H1 (cell line): Measurements from ENCODE around the gene AAGAB. TPM values are rescaled to one million over a fixed set of nuclear protein-coding genes. Genes with fewer than 3 reads are reported as not detected.

Experiments used
- CTCF ChIA-PET: fragments of 300-600 bp; sonication (Branson Sonifier 250); formaldehyde crosslinking; loops from one replicate; lab custom pipeline; 2021; ENCODE audit not compliant: partially characterized antibody; lab: Charles Lee
- POLR2A ChIA-PET: fragments of 300-600 bp; sonication (Branson Sonifier 250); formaldehyde crosslinking; loops from one replicate; lab custom pipeline; 2021; ENCODE audit warnings: inconsistent platforms; ENCODE audit not compliant: partially characterized antibody; lab: Charles Lee
- DNase-seq, 2 experiments: peaks; one replicate each; pipeline versions ENCODE4 v3.0.0 to v3.0.0-alpha.2; 2010 to 2022; ENCODE audit warnings: low spot score in 2 of 2, low read depth in 1 of 2, mixed read lengths in 1 of 2
- FAIRE-seq: peaks from 2 replicates; lab custom pipeline; 2011; peaks lifted over from hg19 to GRCh38; lab: Jason Lieb, UNC
- H2AFZ ChIP-seq: 2 replicates; pipeline ENCODE4 v1.8.1; 2012; ENCODE audit warnings: low read length, inconsistent platforms
- H2AK5ac ChIP-seq: 2 replicates; pipeline ENCODE4 v1.6.1; 2013; ENCODE audit warnings: low read depth, low read length
- H2BK120ac ChIP-seq: replicated peaks from 2 replicates; pipeline ENCODE3; 2013; ENCODE audit warnings: low read depth, low read length, inconsistent platforms
- H2BK12ac ChIP-seq: 2 replicates; pipeline ENCODE4 v1.6.1; 2013; ENCODE audit warnings: low read depth, low read length
- H2BK15ac ChIP-seq: 2 replicates; pipeline ENCODE4 v1.6.1; 2013; ENCODE audit warnings: low read length
- H2BK20ac ChIP-seq: 2 replicates; pipeline ENCODE4 v1.6.1; 2013; ENCODE audit warnings: low read length
- H2BK5ac ChIP-seq: 2 replicates; pipeline ENCODE4 v1.6.1; 2013; ENCODE audit warnings: low read depth, low read length
- H3K14ac ChIP-seq: 2 replicates; pipeline ENCODE4 v1.6.1; 2013; ENCODE audit warnings: inconsistent platforms; ENCODE audit not compliant: insufficient read length
- H3K18ac ChIP-seq: 2 replicates; pipeline ENCODE4 v1.6.1; 2013; ENCODE audit warnings: low read length; ENCODE audit errors: extremely low read depth
- H3K23ac ChIP-seq: 2 replicates; pipeline ENCODE4 v1.6.1; 2013; ENCODE audit warnings: inconsistent platforms; ENCODE audit not compliant: insufficient read length
- H3K23me2 ChIP-seq: 2 replicates; pipeline ENCODE4 v1.6.1; 2013; ENCODE audit warnings: low read depth, low read length
- H3K27ac ChIP-seq: 2 replicates; pipeline ENCODE4 v1.6.1; 2011; ENCODE audit warnings: low read depth, low read length, inconsistent platforms
- H3K27me3 ChIP-seq, 4 experiments: replicated peaks in 1 of 4; 1 replicate in 1 of 4; 2 replicates in 3 of 4; pipeline versions ENCODE4 v1.6.1 to v1.8.1; 2011 to 2013; ENCODE audit warnings: low read length in 3 of 4, mild to moderate bottlenecking in 3 of 4, inconsistent platforms in 2 of 4, mixed read lengths in 2 of 4, moderate library complexity in 1 of 4; ENCODE audit not compliant: control insufficient read depth in 3 of 4, insufficient read depth in 3 of 4; ENCODE audit errors: extremely low read depth in 1 of 4
- H3K36me3 ChIP-seq, 4 experiments: 2 replicates each; pipeline versions ENCODE4 v1.6.1 to v1.8.1; 2011 to 2013; ENCODE audit warnings: mild to moderate bottlenecking in 4 of 4, low read length in 3 of 4, moderate library complexity in 2 of 4, control low read depth in 1 of 4, inconsistent platforms in 1 of 4; ENCODE audit not compliant: insufficient read depth in 4 of 4, control insufficient read depth in 2 of 4
- H3K4ac ChIP-seq: replicated peaks from 2 replicates; pipeline ENCODE3; 2013; ENCODE audit warnings: low read length, low read depth, mixed read lengths, inconsistent platforms; ENCODE audit not compliant: insufficient read length
- H3K4me1 ChIP-seq, 4 experiments: replicated peaks in 1 of 4; 1 replicate in 1 of 4; 2 replicates in 3 of 4; pipeline versions ENCODE4 v1.6.1 to v1.8.1; 2011 to 2013; ENCODE audit warnings: low read length in 3 of 4, inconsistent platforms in 2 of 4, mixed read lengths in 1 of 4; ENCODE audit not compliant: insufficient read depth in 4 of 4, control insufficient read depth in 3 of 4
- H3K4me2 ChIP-seq, 2 experiments: 2 replicates each; pipeline versions ENCODE4 v1.6.1 to v1.8.1; 2011 to 2013; ENCODE audit warnings: low read depth in 2 of 2, low read length in 2 of 2, control low read depth in 1 of 2, inconsistent platforms in 1 of 2, mild to moderate bottlenecking in 1 of 2; ENCODE audit not compliant: insufficient read depth in 1 of 2
- H3K4me3 ChIP-seq, 4 experiments: fragments of 200-600, 300-600 bp in 1 of 4; sonication (generic), shearing (Covaris generic), sonication (Bioruptor Twin) in 1 of 4; 2 replicates each; pipeline versions ENCODE4 v1.5.1 to v1.8.1; 2011 to 2016; ENCODE audit warnings: low read length in 4 of 4, low read depth in 3 of 4, control low read depth in 2 of 4, inconsistent platforms in 2 of 4, mild to moderate bottlenecking in 2 of 4, mixed read lengths in 1 of 4, moderate library complexity in 1 of 4; ENCODE audit not compliant: insufficient read depth in 2 of 4; ENCODE audit errors: extremely low read depth in 1 of 4
- H3K56ac ChIP-seq: replicated peaks from 2 replicates; pipeline ENCODE3; 2013; ENCODE audit warnings: low read depth, mild to moderate bottlenecking, mixed read lengths, low read length, inconsistent platforms; ENCODE audit not compliant: insufficient read length
- H3K79me1 ChIP-seq: 2 replicates; pipeline ENCODE4 v1.6.1; 2013; ENCODE audit warnings: low read depth, low read length, control low read depth
- H3K79me2 ChIP-seq, 2 experiments: 2 replicates each; pipeline versions ENCODE4 v1.6.1 to v1.8.1; 2012 to 2013; ENCODE audit warnings: low read length in 2 of 2, mild to moderate bottlenecking in 2 of 2, inconsistent platforms in 1 of 2; ENCODE audit not compliant: insufficient read depth in 2 of 2, control insufficient read depth in 1 of 2
- H3K9ac ChIP-seq, 4 experiments: replicated peaks in 1 of 4; 1 replicate in 1 of 4; 2 replicates in 3 of 4; pipeline versions ENCODE4 v1.6.1 to v1.8.1; 2011 to 2013; ENCODE audit warnings: low read depth in 3 of 4, low read length in 3 of 4, control low read depth in 2 of 4, mild to moderate bottlenecking in 2 of 4, moderate library complexity in 2 of 4, inconsistent platforms in 1 of 4; ENCODE audit errors: extremely low read depth in 1 of 4
- H3K9me3 ChIP-seq, 2 experiments: 2 replicates each; pipeline versions ENCODE4 v1.6.1 to v1.8.1; 2012 to 2013; ENCODE audit warnings: mild to moderate bottlenecking in 2 of 2, moderate library complexity in 2 of 2, control low read depth in 1 of 2, inconsistent platforms in 1 of 2, low read depth in 1 of 2, low read length in 1 of 2, mixed read lengths in 1 of 2; ENCODE audit not compliant: insufficient read depth in 2 of 2
- H4K20me1 ChIP-seq, 2 experiments: replicated peaks in 1 of 2; 2 replicates each; pipeline versions ENCODE3 to v1.8.1; 2011 to 2013; ENCODE audit warnings: inconsistent platforms in 2 of 2, low read length in 2 of 2, mild to moderate bottlenecking in 1 of 2; ENCODE audit not compliant: insufficient read depth in 2 of 2, control insufficient read depth in 1 of 2
- H4K5ac ChIP-seq: 2 replicates; pipeline ENCODE4 v1.6.1; 2013; ENCODE audit warnings: low read length, low read depth, mixed read lengths, inconsistent platforms; ENCODE audit not compliant: insufficient read length
- H4K8ac ChIP-seq: 2 replicates; pipeline ENCODE4 v1.8.0; 2013; ENCODE audit warnings: mild to moderate bottlenecking, moderate library complexity, low read length, inconsistent platforms; ENCODE audit not compliant: insufficient read depth; ENCODE audit errors: extremely low read depth
- H4K91ac ChIP-seq: replicated peaks from 2 replicates; pipeline ENCODE3; 2013; ENCODE audit warnings: low read length, mixed read lengths, inconsistent platforms; ENCODE audit not compliant: insufficient read length
- CBX5 ChIP-seq: fragments of 300-800, 300-1000 bp; sonication (generic); IDR thresholded peaks from 2 replicates; pipeline ENCODE4 v1.7.1; 2016; ENCODE audit warnings: antibody characterized with exemption, low read length, low read depth
- CBX8 ChIP-seq: fragments of 300-800, 300-1000 bp; sonication (generic); IDR thresholded peaks from 2 replicates; pipeline ENCODE4 v1.7.1; 2016; ENCODE audit warnings: low read depth, low read length, borderline replicate concordance
- CHD1 ChIP-seq: IDR thresholded peaks from 2 replicates; pipeline ENCODE4 v1.6.1; 2012; ENCODE audit warnings: low read depth, low read length, improper control_type of control experiment
- EP300 ChIP-seq, 2 experiments: IDR thresholded peaks; 1 replicate in 1 of 2; 2 replicates in 1 of 2; pipeline ENCODE4 v1.6.1; 2011 to 2012; ENCODE audit warnings: low read depth in 2 of 2, low read length in 2 of 2, mild to moderate bottlenecking in 2 of 2, borderline replicate concordance in 1 of 2, inconsistent platforms in 1 of 2, moderate library complexity in 1 of 2
- EZH2 ChIP-seq: fragments of 200-600 bp; sonication (generic); IDR thresholded peaks from 2 replicates; pipeline ENCODE4 v1.7.1; 2012; ENCODE audit warnings: low read depth, mild to moderate bottlenecking, moderate library complexity, low read length, inconsistent platforms; ENCODE audit not compliant: severe bottlenecking
- JUND ChIP-seq: IDR thresholded peaks from 2 replicates; pipeline ENCODE4 v1.6.1; 2011; ENCODE audit warnings: mild to moderate bottlenecking, improper control_type of control experiment, low read length
- KDM1A ChIP-seq: fragments of 200-600, 300-600 bp; sonication (generic); IDR thresholded peaks from 2 replicates; pipeline ENCODE4 v1.7.1; 2016; ENCODE audit warnings: mild to moderate bottlenecking, low read length, borderline replicate concordance
- NRF1 ChIP-seq: IDR thresholded peaks from 2 replicates; pipeline ENCODE4 v1.6.1; 2011; ENCODE audit warnings: mild to moderate bottlenecking, low read depth, low read length, improper control_type of control experiment
- SP2 ChIP-seq: IDR thresholded peaks from 2 replicates; pipeline ENCODE4 v1.6.1; 2012; ENCODE audit warnings: mild to moderate bottlenecking, low read length, inconsistent platforms
- SP4 ChIP-seq: IDR thresholded peaks from 2 replicates; pipeline ENCODE4 v1.6.1; 2012; ENCODE audit warnings: low read length, inconsistent platforms
- TBP ChIP-seq: IDR thresholded peaks from 2 replicates; pipeline ENCODE4 v1.6.1; 2011; ENCODE audit warnings: low read depth, low read length, improper control_type of control experiment
- WGBS, 2 experiments: shearing (Covaris generic) in 1 of 2; methylation state at CpG; one replicate each; pipeline versions ENCODE4 v1.1.6 to v1.1.7; 2013 to 2015; ENCODE audit warnings: low lambda C conversion rate in 2 of 2, mixed read lengths in 2 of 2, inconsistent platforms in 1 of 2, low coverage in 1 of 2, missing lambda C conversion rate in 1 of 2; ENCODE audit not compliant: insufficient replicate concordance in 2 of 2, insufficient coverage in 1 of 2, insufficient read length in 1 of 2; ENCODE audit errors: extremely low coverage in 1 of 2, missing lambda C conversion rate in 1 of 2; 5-methylcytosine and 5-hydroxymethylcytosine counted together
- polyA plus RNA-seq, 7 experiments: library from polyadenylated mRNA; depleted of rRNA in 3 of 7; stranded (reverse) in 5 of 7; unstranded in 2 of 7; fragments of >200 nt in 5 of 7; fragments of 200-250 nt in 2 of 7; gene quantifications; 1 replicate in 5 of 7; 2 replicates in 1 of 7; 4 replicates in 1 of 7; pipeline versions ENCODE4 v1.2.1 to v1.2.3, GENCODE V29; 2011 to 2013; ENCODE audit warnings: missing spikeins in 2 of 7, mixed read lengths in 2 of 7
- total RNA-seq: library from RNA; stranded (reverse); fragmentation: NEBNext Ultra II Directional; extraction: Animal tissue kit (Norgen Biotek cat#: 25700); gene quantifications from 2 replicates; pipeline ENCODE4 v1.2.1, GENCODE V29; 2021
- TF ChIP-seq, protein P1 (sequence below): IDR thresholded peaks from 2 replicates; pipeline ENCODE4 v1.6.1; 2011; ENCODE audit warnings: low read length, improper control_type of control experiment
- TF ChIP-seq, protein P2 (sequence below): IDR thresholded peaks from 2 replicates; pipeline ENCODE4 v1.6.1; 2012; ENCODE audit warnings: inconsistent platforms

Gene AAGAB
- total and polyA plus RNA-seq, 2 of the 8 experiments (the other 6 are each of a cell fraction or from before 2014, with no cell fraction given) = 20.1 to 45.9 TPM

- H2BK5ac ChIP-seq = no peak overlapping the region
- H3K79me2 ChIP-seq = no peaks in the 10 kb centered on the region
- H3K4ac ChIP-seq = no peak overlapping the region
- H3K9ac ChIP-seq = no peak overlapping the region
- FAIRE-seq = no peak
- peaks cover 3 to 11% (median 4%) of the 10 kb centered on the region in 4 experiments; a peak in 4 of 8 replicates for H3K36me3 ChIP-seq
- no peaks in the 10 kb centered on the region for H3K9me3 ChIP-seq
- no peaks in the 10 kb centered on the region for H3K4me1 ChIP-seq
- H2BK12ac ChIP-seq = no peak overlapping the region
- no peak for DNase-seq
- no peak overlapping the region for H4K91ac ChIP-seq
- POLR2A ChIA-PET = no interaction called here
- H3K18ac ChIP-seq = no peak overlapping the region
- no peak overlapping the region for H2AFZ ChIP-seq
- no peaks in the 10 kb centered on the region; the same call in 1 of the 2 replicates for H3K23me2 ChIP-seq
- no peak overlapping the region for H3K23ac ChIP-seq
- no peak overlapping the region for H3K14ac ChIP-seq
- 81% methylated on average over 1 of the region's 1 CpG; no CpG with 5 or more reads in 1 of the 2 experiments for WGBS, 2 experiments
- H3K4me2 ChIP-seq = no peak overlapping the region
- no peak overlapping the region for H2BK20ac ChIP-seq
- no peaks in the 10 kb centered on the region for H4K20me1 ChIP-seq
- TF ChIP-seq TBP (no peak), KDM1A (no peak), CHD1 (no peak), EZH2 (no peak), NRF1 (no peak), CBX8 (no peak), SP4 (no peak), EP300 (IDR thresholded peaks at IDR 0.05; ENCODE audit: borderline replicate concordance in 1 of 2, low read depth in 2 of 2, low read length in 2 of 2) (no peak), CBX5 (no peak), JUND (no peak), SP2 (no peak)
- TF ChIP-seq, protein P1, sequence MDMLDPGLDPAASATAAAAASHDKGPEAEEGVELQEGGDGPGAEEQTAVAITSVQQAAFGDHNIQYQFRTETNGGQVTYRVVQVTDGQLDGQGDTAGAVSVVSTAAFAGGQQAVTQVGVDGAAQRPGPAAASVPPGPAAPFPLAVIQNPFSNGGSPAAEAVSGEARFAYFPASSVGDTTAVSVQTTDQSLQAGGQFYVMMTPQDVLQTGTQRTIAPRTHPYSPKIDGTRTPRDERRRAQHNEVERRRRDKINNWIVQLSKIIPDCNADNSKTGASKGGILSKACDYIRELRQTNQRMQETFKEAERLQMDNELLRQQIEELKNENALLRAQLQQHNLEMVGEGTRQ = no peak
- TF ChIP-seq, protein P2, sequence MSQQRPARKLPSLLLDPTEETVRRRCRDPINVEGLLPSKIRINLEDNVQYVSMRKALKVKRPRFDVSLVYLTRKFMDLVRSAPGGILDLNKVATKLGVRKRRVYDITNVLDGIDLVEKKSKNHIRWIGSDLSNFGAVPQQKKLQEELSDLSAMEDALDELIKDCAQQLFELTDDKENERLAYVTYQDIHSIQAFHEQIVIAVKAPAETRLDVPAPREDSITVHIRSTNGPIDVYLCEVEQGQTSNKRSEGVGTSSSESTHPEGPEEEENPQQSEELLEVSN = no peak
- TF ChIP-seq, all 59 proteins: peak for 0
- Histone ChIP-seq H3K27ac (no peak overlapping the region), H2AK5ac (no peak overlapping the region), H2BK15ac (no peak overlapping the region), H3K56ac (no peak overlapping the region), H3K27me3 (no peaks in the 10 kb centered on the region), H4K5ac (no peak overlapping the region), H3K4me3 (no peak overlapping the region), H2BK120ac (no peak overlapping the region), H3K79me1 (no peaks in the 10 kb centered on the region), H4K8ac (no peak overlapping the region)
- CTCF ChIA-PET = no interaction called here
Observed at GRCh38 chr15:67227431-67227830, 27.0 kb downstream of the AAGAB start.
